ENCODE results near the gene UBE2QL1.

Gene UBE2QL1

DNA sequence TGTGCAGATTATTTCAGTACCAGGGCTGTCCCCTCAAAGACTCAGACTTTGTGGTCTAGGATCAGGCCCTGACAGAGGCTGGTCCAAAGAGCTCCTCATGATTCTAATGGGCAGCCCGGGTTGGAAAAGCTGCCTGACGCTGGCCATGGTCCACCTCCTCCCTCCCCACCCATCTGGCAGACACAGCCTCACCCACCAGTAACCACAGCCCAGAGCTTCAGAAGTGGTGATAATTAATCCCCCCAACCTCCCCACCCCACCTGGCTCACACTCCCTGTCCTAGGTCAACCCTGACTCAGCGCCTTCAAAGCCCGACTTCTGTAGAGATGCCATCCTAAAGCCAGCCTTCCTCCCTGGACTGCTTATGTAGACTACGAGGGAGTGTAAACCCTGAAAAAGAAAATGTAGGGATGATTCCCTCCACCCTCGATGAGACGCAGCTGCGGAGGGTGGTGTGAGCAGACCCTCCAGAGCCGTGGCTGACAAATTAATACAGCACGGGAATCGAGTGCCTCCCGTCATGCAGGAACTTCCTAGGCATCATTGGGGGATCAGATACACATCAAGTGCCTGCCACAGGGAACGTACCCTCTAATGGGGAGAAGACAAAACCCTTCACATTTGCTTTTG is 7.0 kb downstream of the UBE2QL1 start:
- no peak for DNase-seq (ENCODE audit: low read depth)

DNA sequence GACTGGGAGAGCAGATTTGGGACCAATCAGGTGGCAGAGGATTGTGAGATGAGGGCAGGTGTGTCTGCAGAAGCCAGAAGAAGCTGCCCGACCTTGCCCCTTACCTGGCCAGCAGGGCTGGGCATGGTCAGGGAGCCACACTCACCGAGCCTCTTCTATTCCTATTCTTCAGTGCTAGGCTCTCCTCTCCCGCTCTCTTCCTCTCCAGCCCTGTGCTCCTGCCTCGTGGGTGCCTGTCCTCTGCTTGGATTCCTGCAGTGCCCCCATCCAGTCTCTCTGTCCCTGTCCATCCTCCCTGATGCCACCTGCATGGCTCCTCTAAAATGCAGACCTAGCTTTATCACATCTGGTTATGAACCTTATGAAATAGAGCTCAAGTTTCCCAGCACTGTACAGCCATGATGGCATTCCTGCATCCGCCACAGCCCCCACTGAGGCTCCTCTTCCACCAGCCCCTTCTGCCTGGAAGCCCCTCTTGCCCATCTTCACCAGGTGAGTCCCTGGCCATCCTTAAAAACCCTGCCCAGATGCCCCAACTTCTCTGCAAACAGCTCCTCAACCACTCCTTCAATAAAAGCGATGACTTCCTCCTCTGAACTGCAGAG is 8.2 kb downstream of the UBE2QL1 start:
- DNase-seq (ENCODE audit: low read depth) = no peak

GRCh38 chr5:6457592-6457991 is 8.9 kb downstream of the UBE2QL1 start:
- DNase-seq (ENCODE audit: low read depth) = no peak

- DNase-seq (ENCODE audit: low read depth) = no peak
Observed at GRCh38 chr5:6458833-6459232, 10.2 kb downstream of the UBE2QL1 start.

- no peak for DNase-seq (ENCODE audit: low read depth)
Observed at GRCh38 chr5:6459896-6460295, 11.2 kb downstream of the UBE2QL1 start.

DNA sequence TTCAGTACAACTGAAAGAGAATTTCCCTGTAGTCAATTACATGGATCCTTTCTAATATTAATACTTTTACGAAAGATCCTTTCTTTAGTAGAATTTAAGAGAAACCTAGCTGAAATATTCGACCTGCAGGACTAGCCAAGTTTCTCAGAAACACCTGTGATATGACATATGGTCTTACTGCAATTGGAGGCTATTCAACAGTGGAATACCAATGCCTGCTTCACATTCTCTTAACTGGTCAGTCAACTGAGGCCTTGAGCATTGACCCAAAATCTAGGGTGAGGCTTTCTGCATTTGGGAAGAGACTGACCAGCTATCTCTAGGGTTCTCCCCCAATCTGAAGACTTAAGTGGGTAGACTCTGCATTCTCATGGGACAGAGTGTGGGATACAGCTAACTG is 12.3 kb downstream of the UBE2QL1 start:
- DNase-seq (ENCODE audit: low read depth) = no peak

- no peak for DNase-seq (ENCODE audit: low read depth)
Observed at GRCh38 chr5:6461793-6462650, 13.4 kb downstream of the UBE2QL1 start.

DNA sequence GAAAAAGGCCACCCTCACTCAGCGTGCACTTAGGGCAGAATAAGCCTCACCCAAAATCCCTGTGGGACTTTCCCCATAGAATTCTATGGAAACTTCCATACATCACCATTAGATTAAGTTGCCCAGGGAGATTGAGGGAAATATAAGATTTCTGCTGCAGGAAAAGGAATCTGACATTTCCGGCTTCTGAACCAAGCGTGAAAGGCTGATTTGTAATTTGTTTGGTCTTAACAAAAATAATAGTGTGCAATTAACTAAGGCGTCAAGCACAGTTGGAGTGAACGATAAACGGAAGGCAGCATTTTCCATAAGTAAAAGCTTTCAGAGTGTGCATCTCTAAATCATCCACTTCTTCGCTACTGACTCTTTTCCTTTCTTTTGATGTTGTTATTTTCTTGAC is 14.0 kb downstream of the UBE2QL1 start:
- no peak for DNase-seq (ENCODE audit: low read depth)

- DNase-seq (ENCODE audit: low read depth) = no peak
Observed at GRCh38 chr5:6464441-6464840, 15.8 kb downstream of the UBE2QL1 start.

DNA sequence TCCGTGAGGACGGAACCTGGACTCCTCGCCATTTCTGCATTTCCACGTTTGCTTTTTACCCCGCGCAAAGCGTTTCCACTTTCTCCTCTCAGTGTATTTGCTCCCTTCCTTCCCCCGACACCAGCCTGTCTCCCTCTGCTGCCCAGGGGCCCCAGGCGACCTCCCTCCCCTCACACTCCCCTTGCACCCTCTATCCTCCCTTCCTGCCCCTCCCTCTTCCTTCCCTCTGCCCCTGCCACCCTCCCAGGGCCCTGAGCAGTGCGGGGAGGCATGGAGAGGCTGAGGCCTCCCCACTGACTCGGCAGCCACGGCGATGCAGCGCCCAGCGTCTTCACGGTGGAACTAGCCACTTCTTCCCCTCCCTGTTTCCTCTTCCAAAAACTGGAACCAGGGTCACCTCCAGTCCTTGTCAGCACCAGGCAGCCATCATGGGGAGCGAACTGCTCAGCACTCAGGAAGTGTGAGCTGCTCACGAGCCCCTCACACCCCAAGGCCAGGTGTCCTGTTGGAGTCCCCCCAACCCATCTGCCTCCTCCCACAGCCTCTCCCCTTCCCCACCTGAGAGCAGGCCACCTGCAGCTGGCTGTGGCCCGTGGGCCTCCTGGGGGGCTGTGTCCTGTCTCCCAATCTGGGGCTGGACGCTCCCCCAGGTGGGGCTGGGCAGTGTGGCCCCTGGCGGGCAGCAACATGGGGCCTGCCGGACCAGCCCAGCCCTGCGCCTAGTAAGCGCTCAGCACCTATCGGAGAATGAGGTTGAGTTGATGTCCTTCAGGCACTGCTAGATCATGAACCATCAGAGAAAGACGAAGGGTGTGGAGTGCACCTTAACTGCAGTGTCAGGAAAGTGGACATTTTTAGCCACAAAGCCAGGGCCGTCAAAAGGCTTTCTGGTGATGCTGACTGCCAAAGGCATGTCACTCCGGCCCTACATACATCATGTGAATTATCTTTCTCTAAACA is 17.5 kb downstream of the UBE2QL1 start:
- DNase-seq (ENCODE audit: low read depth) = no peak

DNA sequence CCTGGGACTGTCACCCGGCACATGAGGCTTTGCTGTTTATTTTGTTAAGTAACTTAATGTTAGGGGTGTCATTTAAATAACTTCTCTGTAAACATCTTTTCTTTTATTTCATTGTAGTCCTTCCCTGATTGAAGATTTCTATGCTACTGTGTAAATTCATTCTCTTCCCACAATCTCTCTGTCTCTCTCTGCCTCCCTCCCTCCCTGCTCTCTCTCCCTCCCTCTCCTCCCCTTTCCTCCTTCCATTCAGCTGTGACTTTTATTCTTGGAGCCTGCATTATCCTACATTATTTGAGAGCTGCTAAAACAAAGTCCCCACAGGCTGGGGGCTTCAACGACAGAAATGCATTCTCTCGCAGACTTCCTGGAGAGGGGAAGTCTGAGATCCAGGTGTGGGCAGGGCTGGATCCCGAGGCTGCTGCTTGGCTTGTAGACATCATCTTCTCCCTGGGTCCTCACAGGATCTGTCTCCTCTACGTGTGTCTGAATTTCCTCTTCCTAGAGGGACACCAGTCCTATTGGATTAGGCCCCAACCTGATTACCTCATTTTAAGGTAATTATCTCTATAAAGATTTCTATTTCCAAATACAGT is 18.4 kb downstream of the UBE2QL1 start:
- no peak for DNase-seq (ENCODE audit: low read depth)

DNA sequence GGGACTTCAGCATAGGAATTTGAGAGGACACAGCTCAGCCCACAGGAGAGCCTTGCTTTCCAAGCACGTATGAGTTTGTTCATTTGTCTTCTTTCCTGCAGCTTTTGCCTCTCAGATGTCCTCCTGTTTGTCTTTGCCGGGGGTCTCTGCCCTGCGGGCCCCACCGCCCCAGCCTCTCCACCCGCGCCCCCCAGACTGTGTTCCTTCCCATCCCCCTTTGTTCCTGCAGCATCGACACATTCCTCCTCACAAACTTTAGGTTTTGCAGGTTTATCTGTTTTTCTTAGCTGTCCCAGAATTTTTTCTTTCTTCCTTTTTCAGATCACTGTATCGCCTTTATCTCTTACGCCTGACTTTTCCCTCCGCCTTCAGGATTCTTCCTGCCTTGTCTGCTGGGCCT is 18.9 kb downstream of the UBE2QL1 start:
- DNase-seq (ENCODE audit: low read depth) = no peak

- DNase-seq (ENCODE audit: low read depth) = no peak
Observed at GRCh38 chr5:6468104-6468503, 19.4 kb downstream of the UBE2QL1 start.

DNA sequence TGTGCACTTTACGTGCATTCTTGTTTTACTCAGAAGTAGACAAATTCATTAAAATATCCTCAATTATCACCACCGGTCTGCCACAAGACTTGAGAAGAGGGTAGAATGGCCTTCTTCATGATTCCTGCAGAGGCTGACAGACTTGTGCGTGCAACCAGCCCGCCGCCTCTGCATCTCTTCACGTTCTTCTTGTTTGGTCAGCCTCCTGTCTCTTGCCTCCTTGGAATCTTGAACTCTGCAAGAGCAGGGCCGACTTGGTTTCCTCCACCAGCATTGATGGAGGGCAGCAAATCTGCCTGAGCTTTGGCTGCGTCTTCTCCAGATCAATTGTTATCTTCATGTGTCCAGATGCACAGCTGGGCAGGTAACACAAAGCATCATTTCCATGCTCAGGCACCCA is 20.2 kb downstream of the UBE2QL1 start:
- no peak for DNase-seq (ENCODE audit: low read depth)

- DNase-seq (ENCODE audit: low read depth) = no peak
Observed at GRCh38 chr5:6469836-6470235, 21.2 kb downstream of the UBE2QL1 start.

- no peak for DNase-seq (ENCODE audit: low read depth)
Observed at GRCh38 chr5:6470672-6471071, 22.0 kb downstream of the UBE2QL1 start.

DNA sequence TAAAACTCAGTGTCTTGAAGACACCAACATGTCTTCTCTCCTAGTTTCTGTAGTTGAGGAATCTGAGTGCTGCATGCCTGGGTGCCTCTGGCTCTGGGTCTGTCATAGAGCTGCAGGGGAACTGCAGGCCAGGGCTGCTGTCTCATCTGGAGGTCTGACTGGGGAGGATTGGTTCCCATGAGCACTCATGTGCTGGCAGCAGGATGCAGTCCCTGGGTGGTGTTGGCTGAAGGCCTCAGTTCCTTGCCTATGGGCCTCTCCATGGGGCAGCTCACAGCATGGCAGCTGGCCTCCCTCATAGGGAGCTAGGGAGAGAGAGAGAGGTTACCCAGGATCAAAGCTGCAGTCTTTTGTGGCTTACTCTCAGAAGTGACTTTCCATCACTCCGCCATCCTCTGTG is 22.6 kb downstream of the UBE2QL1 start:
- no peak for DNase-seq (ENCODE audit: low read depth)

DNA sequence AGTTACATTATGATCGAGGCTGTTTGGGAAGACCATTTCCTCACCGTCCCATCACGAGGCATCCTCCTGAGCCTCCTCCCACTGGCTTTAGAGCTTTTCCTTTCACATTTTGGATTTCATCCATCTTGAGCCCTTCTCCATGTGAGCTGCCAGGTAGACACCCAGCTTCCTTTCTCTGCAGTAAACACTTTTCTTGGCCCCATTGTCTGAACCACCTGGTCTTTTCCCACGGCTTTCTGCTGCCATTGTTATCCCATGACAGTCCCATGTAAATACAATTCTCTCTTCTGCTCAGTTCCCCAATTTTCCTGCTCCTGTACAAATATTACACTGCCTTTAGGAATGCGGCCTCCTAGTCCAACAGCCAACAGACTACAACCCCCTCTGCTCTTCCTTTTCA is 24.1 kb downstream of the UBE2QL1 start:
- DNase-seq (ENCODE audit: low read depth) = no peak

GRCh38 chr5:6473284-6473683 is 24.6 kb downstream of the UBE2QL1 start:
- DNase-seq (ENCODE audit: low read depth) = no peak

DNA sequence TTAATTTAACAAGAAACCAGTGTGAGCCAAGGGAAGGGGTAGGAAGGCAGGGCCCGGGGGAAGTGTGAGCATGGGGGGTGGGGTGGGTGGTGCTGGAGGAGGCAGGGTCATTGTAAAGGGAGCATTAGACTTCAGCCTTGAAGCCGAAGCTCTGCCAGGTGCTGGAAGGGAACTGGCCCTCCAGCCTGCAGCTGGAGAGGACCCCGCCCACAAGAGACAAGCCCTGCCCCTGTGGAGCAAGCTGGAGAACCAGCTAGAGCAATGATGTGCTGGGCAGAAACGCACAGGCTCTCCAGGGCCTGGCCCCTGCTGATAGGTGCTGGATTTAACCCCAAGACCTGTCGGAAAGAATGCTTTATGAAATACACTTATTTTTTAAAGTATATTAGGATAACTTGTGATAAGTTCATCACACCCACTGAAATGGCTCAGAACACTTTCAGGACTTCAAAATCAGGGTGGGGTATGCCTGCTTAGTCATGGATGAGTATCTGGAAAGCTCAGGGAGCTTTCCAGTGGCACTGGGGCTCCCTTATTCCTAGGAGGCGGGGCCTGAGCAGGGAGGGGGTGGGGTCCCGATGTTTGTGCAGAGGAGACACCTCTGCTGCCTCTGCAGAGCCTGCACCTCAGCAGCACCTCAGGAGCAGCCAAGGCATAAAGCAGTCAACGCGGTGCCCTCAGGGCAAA is 27.1 kb downstream of the UBE2QL1 start:
- no peak for DNase-seq (ENCODE audit: low read depth)

DNA sequence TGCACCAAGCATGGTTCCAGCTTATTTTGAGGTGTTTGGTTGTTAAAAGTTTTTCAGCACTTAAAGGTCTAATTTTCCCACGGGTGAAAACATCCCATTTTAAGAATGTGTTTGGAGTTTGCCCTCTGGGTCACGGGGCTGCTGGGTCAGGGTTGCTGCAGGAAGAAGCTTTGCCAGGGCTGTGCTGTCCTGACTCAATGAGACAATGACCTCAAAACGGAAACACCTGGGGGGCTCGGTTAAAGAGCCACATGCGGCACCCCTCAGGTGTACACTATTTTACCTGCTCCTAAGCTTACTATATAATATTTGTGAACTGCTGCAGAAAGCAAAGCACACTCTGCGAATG is 27.6 kb downstream of the UBE2QL1 start:
- no peak for DNase-seq (ENCODE audit: low read depth)
